GM12873 (cell line): ENCODE results near the gene PTPN18.

Experiments
- CTCF ChIP-seq: IDR thresholded peaks from 2 replicates; pipeline ENCODE4 v1.5.1; 2012; ENCODE audit warnings: low read depth, mild to moderate bottlenecking, moderate library complexity, low read length, control low read depth; ENCODE audit not compliant: insufficient read depth; ENCODE audit errors: missing control alignments

The PTPN18 gene

GRCh38 chr2:130342533-130343275, 13.2 kb upstream of the PTPN18 start, which contains the start of gene IMP4:
Gene IMP4 (plus strand): TSS chr2:130342897. CDS start chr2:130342933, 36 bp downstream.
- TF ChIP-seq CTCF, result peak; percentile 36

GRCh38 chr2:130344578-130344977, 11.3 kb upstream of the PTPN18 start:
- no peak for TF ChIP-seq CTCF

GRCh38 chr2:130345091-130345490, 10.8 kb upstream of the PTPN18 start:
- no peak for TF ChIP-seq CTCF

- no peak for TF ChIP-seq CTCF
Observed at GRCh38 chr2:130345611-130346010, 10.2 kb upstream of the PTPN18 start.

- no peak for TF ChIP-seq CTCF
Observed at GRCh38 chr2:130346041-130346740, 9.7 kb upstream of the PTPN18 start.

- TF ChIP-seq CTCF, result no peak
Observed at GRCh38 chr2:130346741-130347066, 9.2 kb upstream of the PTPN18 start.

- no peak for TF ChIP-seq CTCF
Observed at GRCh38 chr2:130347220-130347925, 8.5 kb upstream of the PTPN18 start.
